GM20000 (cell line): Measurements from ENCODE around the gene AZI2.

ENCODE experiments used
- DNase-seq: peaks from one replicate; pipeline ENCODE4 v3.0.0; 2012; ENCODE audit warnings: low spot score
- CTCF ChIP-seq: IDR thresholded peaks from 2 replicates; pipeline ENCODE4 v1.5.1; 2012; ENCODE audit warnings: mild to moderate bottlenecking, control low read depth; ENCODE audit errors: extremely low read depth, missing control alignments

AZI2 gene

GRCh38 chr3:28301688-28302087, 46.9 kb downstream of the AZI2 start:
- DNase-seq, result no peak
- TF ChIP-seq CTCF, result no peak

GRCh38 chr3:28300345-28300962, 48.2 kb downstream of the AZI2 start:
- TF ChIP-seq CTCF, result no peak
- no peak for DNase-seq

- DNase-seq, result no peak
- no peak for TF ChIP-seq CTCF
Measured at GRCh38 chr3:28299705-28300104, 48.9 kb downstream of the AZI2 start.

GRCh38 chr3:28295898-28296490, 52.6 kb downstream of the AZI2 start:
- no peak for TF ChIP-seq CTCF
- DNase-seq, result no peak

- no peak for TF ChIP-seq CTCF
- DNase-seq, result no peak
Measured at GRCh38 chr3:28294667-28295413, 53.8 kb downstream of the AZI2 start.

- no peak for DNase-seq
- no peak for TF ChIP-seq CTCF
Measured at GRCh38 chr3:28292622-28293021, 56.0 kb downstream of the AZI2 start.

GRCh38 chr3:28291577-28291976, 57.0 kb downstream of the AZI2 start:
- TF ChIP-seq CTCF, result no peak
- DNase-seq, result no peak
